WTC11 (cell line): Measurements from ENCODE around the gene LENEP. TPM values are rescaled to one million over a fixed set of nuclear protein-coding genes. Genes with fewer than 3 reads are reported as not detected.
"Not testable (repeated sequence)": the region's sequence is repeated elsewhere in the genome, so short reads cannot be mapped to it uniquely, and the experiment has no call there.

Experiments used
- ATAC-seq: fragments of 200-7000 bp; cut with Tn5 transposase; 2 replicates; pipeline ENCODE4 v1.10.0; 2021; ENCODE audit warnings: mild to moderate bottlenecking, moderate library complexity
- CTCF ChIA-PET: fragments of 300-600 bp; sonication (Branson Sonifier 250); formaldehyde crosslinking; loops from one replicate; lab custom pipeline; 2021; ENCODE audit warnings: antibody characterized with exemption; lab: Charles Lee
- POLR2A ChIA-PET: fragments of 350-600 bp; sonication (Branson Sonifier 250); formaldehyde crosslinking; loops from one replicate; lab custom pipeline; 2021; ENCODE audit warnings: antibody characterized with exemption; lab: Charles Lee
- DNase-seq: peaks from one replicate; pipeline ENCODE4 v3.0.0; 2021; ENCODE audit warnings: low spot score
- H3K27ac Mint-ChIP-seq: 2 replicates; pipeline ENCODE4 v1.8.0; 2021; ENCODE audit warnings: mixed read lengths
- H3K27me3 Mint-ChIP-seq: 2 replicates; pipeline ENCODE4 v1.8.0; 2021; ENCODE audit warnings: low read depth, mild to moderate bottlenecking, moderate library complexity, mixed read lengths
- H3K36me3 Mint-ChIP-seq: 2 replicates; pipeline ENCODE4 v1.8.0; 2021; ENCODE audit warnings: mixed read lengths
- H3K4me1 Mint-ChIP-seq: 2 replicates; pipeline ENCODE4 v1.8.0; 2022; ENCODE audit warnings: mixed read lengths
- H3K4me3 Mint-ChIP-seq: 2 replicates; pipeline ENCODE4 v1.8.0; 2021; ENCODE audit warnings: mild to moderate bottlenecking, moderate library complexity, mixed read lengths
- H3K9me3 Mint-ChIP-seq: 2 replicates; pipeline ENCODE4 v1.8.0; 2021; ENCODE audit warnings: mixed read lengths
- ARID4B ChIP-seq: sonication (generic); formaldehyde crosslinking; IDR thresholded peaks from 2 replicates; pipeline ENCODE4 v1.8.0; 2023; ENCODE audit warnings: missing genetic modification reagents, mild to moderate bottlenecking, borderline replicate concordance
- ATF6 ChIP-seq: sonication (generic); formaldehyde crosslinking; IDR thresholded peaks from 2 replicates; pipeline ENCODE4 v1.8.1; 2023; ENCODE audit warnings: mild to moderate bottlenecking, missing genetic modification reagents
- CREB1 ChIP-seq: sonication (generic); formaldehyde crosslinking; IDR thresholded peaks from 2 replicates; pipeline ENCODE4 v1.8.0; 2023; ENCODE audit warnings: mild to moderate bottlenecking, missing genetic modification reagents
- CTCF ChIP-seq: fragments of 200-600 bp; IDR thresholded peaks from 2 replicates; pipeline ENCODE4 v1.8.0; 2022; ENCODE audit warnings: antibody characterized with exemption
- EMX1 ChIP-seq: fragments of 250-450 bp; sonication (Bioruptor Pico); IDR thresholded peaks from 2 replicates; pipeline ENCODE4 v1.8.0; 2021; ENCODE audit warnings: mild to moderate bottlenecking
- ERG ChIP-seq: fragments of 250-450 bp; sonication (Bioruptor Pico); IDR thresholded peaks from 2 replicates; pipeline ENCODE4 v1.8.0; 2021; ENCODE audit warnings: mild to moderate bottlenecking
- IRF2 ChIP-seq: sonication (generic); formaldehyde crosslinking; IDR thresholded peaks from 2 replicates; pipeline ENCODE4 v1.8.0; 2022; ENCODE audit warnings: low read depth, missing genetic modification reagents, borderline replicate concordance
- SMAD3 ChIP-seq: sonication (generic); formaldehyde crosslinking; IDR thresholded peaks from 2 replicates; pipeline ENCODE4 v1.8.0; 2022; ENCODE audit warnings: missing genetic modification reagents, mild to moderate bottlenecking, borderline replicate concordance
- STAT6 ChIP-seq: sonication (generic); formaldehyde crosslinking; conservative IDR thresholded peaks from 2 replicates; pipeline ENCODE4 v1.8.1; 2023; ENCODE audit warnings: mild to moderate bottlenecking, low read depth, missing genetic modification reagents, moderate library complexity
- TP53 ChIP-seq: sonication (generic); formaldehyde crosslinking; IDR thresholded peaks from 2 replicates; pipeline ENCODE4 v1.8.1; 2023; ENCODE audit warnings: mild to moderate bottlenecking, missing genetic modification reagents
- ZNF121 ChIP-seq: sonication (generic); formaldehyde crosslinking; IDR thresholded peaks from 2 replicates; pipeline ENCODE4 v1.8.0; 2023; ENCODE audit warnings: missing genetic modification reagents
- ZNF232 ChIP-seq: sonication (generic); formaldehyde crosslinking; IDR thresholded peaks from 2 replicates; pipeline ENCODE4 v1.8.0; 2022; ENCODE audit warnings: mild to moderate bottlenecking, missing genetic modification reagents
- ZNF671 ChIP-seq: fragments of 250-450 bp; sonication (Bioruptor Pico); IDR thresholded peaks from 2 replicates; pipeline ENCODE4 v1.8.0; 2021; ENCODE audit warnings: mild to moderate bottlenecking
- total RNA-seq: library from RNA; stranded (reverse); gene quantifications from 3 replicates; pipeline ENCODE4 v1.2.3, GENCODE V29; 2021

LENEP gene
- total RNA-seq, 1 experiment from 2014 or later: 1.2 TPM

- POLR2A ChIA-PET: interaction anchor here (1.1 to 13.0 kb wide), 5 partner anchors 11 to 51 kb away, joined by 3 to 176 read pairs (median 6); partner anchors contain the start of genes CKS1B, FLAD1, PYGO2 and SHC1
- no peak for DNase-seq
- no peak for ATAC-seq
- Mint-ChIP-seq H3K4me3 (no peak overlapping the region), H3K27me3 (no peaks in the 10 kb centered on the region; the same call in 1 of the 2 replicates), H3K4me1 (peaks cover 20% of the 10 kb centered on the region), H3K9me3 (no peaks in the 10 kb centered on the region), H3K36me3 (peaks cover 6% of the 10 kb centered on the region), H3K27ac (no peak overlapping the region)
- CTCF ChIA-PET: interaction anchor here (0.7 to 10.3 kb wide), 14 partner anchors 12 to 389 kb away, joined by 3 to 176 read pairs (median 10); partner anchors contain the start of genes ADAM15, FLAD1, PBXIP1 and PMVK
- TF ChIP-seq ZNF121 (no peak), ZNF671 (CRISPR knock-in tag) (no peak), ERG (no peak), ATF6 (CRISPR knock-in tag) (no peak), STAT6 (CRISPR knock-in tag) (no peak), ZNF232 (CRISPR knock-in tag) (no peak), ARID4B (no peak), EMX1 (CRISPR knock-in tag) (no peak), TP53 (no peak), IRF2 (no peak), SMAD3 (CRISPR knock-in tag) (no peak), CREB1 (no peak)
These were observed 1.2 kb downstream of the LENEP start for GRCh38 chr1:154994591-154994990.

GRCh38 chr1:154995301-154995983 lies 2.1 kb downstream of the LENEP start:
- POLR2A ChIA-PET: interaction anchor here (0.7 to 13.0 kb wide), 4 partner anchors 12 to 31 kb away, joined by 4 to 176 read pairs (median 8); partner anchors contain the start of genes CKS1B, FLAD1 and SHC1
- ATAC-seq, H3K9me3 Mint-ChIP-seq, H3K27ac Mint-ChIP-seq, H3K27me3 Mint-ChIP-seq, H3K36me3 Mint-ChIP-seq, H3K4me3 Mint-ChIP-seq: not testable (repeated sequence)
- peaks cover 26% of the 10 kb centered on the region for H3K4me1 Mint-ChIP-seq
- CTCF ChIA-PET: interaction anchor here (0.7 to 10.3 kb wide), 21 partner anchors 12 to 1706 kb away, joined by 3 to 176 read pairs (median 8); partner anchors contain the start of genes ADAM15, FLAD1, PBXIP1 and PYGO2
- 0 out of 2 replicates have a peak, but pooled peaks have one; percentile 12 for TF ChIP-seq CTCF
- peak; percentile 72 for DNase-seq
